MM.1S (cell line): ENCODE results near the gene PTPRE.

Source experiments
- EZH2 ChIP-seq: fragments of 300-600 bp; sonication (generic); optimal IDR thresholded peaks from 2 replicates; pipeline ENCODE3; 2017; ENCODE audit warnings: low read depth, mild to moderate bottlenecking, antibody characterized with exemption, low read length, mixed read lengths
- EZH2phosphoT487 ChIP-seq: fragments of 300-600 bp; sonication (generic); IDR thresholded peaks from 2 replicates; pipeline ENCODE4 v1.6.1; 2018; ENCODE audit warnings: antibody characterized with exemption, low read length
- TF ChIP-seq, protein P1 (sequence below): fragments of 300-600 bp; sonication (generic); IDR thresholded peaks from 2 replicates; pipeline ENCODE4 v1.5.1; 2016; ENCODE audit warnings: antibody characterized with exemption, low read length, mixed read lengths

DNA sequence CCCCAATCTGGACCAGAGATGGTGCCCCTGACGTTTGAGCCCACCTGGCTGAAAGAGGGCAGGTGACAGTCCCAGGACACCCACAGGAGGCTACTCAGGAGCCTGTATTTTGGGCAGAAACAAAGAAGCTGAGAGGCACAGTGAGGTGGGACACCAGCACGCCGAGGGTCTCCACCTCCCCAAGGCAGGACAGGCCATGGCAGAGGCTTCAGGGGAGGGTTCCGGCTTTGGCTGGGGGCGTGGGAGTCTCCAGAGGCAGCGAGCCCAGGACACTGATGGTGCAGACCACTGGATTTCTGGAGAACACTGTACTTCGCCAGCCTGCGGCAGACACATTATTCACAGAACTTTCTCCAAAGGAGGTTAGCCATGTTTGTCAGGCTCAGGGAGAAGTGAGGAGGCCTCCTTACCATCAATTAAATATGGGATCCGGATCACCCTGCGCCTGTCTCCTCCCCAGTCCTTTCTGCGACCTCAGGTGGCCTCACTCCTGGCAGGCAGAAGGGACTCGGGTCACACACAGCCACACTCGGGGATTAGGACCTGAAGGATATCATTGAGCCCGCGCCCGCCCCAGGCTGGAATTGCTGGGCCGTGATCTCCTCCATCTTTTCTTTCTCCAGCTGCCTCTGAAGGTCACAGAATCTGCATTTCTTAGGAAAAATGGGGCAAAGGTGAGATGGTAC is 121.1 kb downstream of the PTPRE start:
- TF ChIP-seq, protein P1, sequence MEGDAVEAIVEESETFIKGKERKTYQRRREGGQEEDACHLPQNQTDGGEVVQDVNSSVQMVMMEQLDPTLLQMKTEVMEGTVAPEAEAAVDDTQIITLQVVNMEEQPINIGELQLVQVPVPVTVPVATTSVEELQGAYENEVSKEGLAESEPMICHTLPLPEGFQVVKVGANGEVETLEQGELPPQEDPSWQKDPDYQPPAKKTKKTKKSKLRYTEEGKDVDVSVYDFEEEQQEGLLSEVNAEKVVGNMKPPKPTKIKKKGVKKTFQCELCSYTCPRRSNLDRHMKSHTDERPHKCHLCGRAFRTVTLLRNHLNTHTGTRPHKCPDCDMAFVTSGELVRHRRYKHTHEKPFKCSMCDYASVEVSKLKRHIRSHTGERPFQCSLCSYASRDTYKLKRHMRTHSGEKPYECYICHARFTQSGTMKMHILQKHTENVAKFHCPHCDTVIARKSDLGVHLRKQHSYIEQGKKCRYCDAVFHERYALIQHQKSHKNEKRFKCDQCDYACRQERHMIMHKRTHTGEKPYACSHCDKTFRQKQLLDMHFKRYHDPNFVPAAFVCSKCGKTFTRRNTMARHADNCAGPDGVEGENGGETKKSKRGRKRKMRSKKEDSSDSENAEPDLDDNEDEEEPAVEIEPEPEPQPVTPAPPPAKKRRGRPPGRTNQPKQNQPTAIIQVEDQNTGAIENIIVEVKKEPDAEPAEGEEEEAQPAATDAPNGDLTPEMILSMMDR: no peak
- TF ChIP-seq EZH2: no peak
- no peak for TF ChIP-seq EZH2phosphoT487
